CD4-positive, CD25-positive, alpha-beta regulatory T cell (primary cell): ENCODE results near the gene SLC8A1. TPM values are rescaled to one million over a fixed set of nuclear protein-coding genes. Genes with fewer than 3 reads are reported as not detected.

Source experiments
- ATAC-seq, 2 donors: fragments of 150-1000 bp; cut with Tn5 transposase; one replicate each; pipeline ENCODE4 v1.10.0; 2021; ENCODE audit warnings: low read depth in 2 of 2, moderate number of reproducible peaks in 2 of 2, moderate library complexity in 1 of 2
- DNase-seq, 3 donors: peaks; one replicate each; pipeline versions ENCODE4 v3.0.0 to v3.0.0-alpha.2; 2012 to 2022; ENCODE audit warnings: mixed read lengths in 1 of 3
- H3K27ac ChIP-seq: one replicate; pipeline ENCODE4 v1.7.0; 2013; ENCODE audit warnings: mild to moderate bottlenecking, low read length; ENCODE audit not compliant: insufficient read depth, poor library complexity, severe bottlenecking
- H3K27me3 ChIP-seq: one replicate; pipeline ENCODE4 v1.7.0; 2013; ENCODE audit warnings: low read length; ENCODE audit not compliant: control insufficient read depth, insufficient read depth
- H3K36me3 ChIP-seq: one replicate; pipeline ENCODE4 v1.7.0; 2013; ENCODE audit warnings: mild to moderate bottlenecking, low read length, moderate library complexity; ENCODE audit not compliant: control insufficient read depth, insufficient read depth
- H3K4me1 ChIP-seq: 2 replicates; pipeline ENCODE4 v1.7.0; 2013; ENCODE audit warnings: mild to moderate bottlenecking, low read length; ENCODE audit not compliant: insufficient read depth, control insufficient read depth, poor library complexity, severe bottlenecking
- H3K4me3 ChIP-seq: one replicate; pipeline ENCODE4 v1.7.0; 2013; ENCODE audit warnings: low read depth, mild to moderate bottlenecking, low read length, moderate library complexity
- H3K9me3 ChIP-seq, 2 experiments: 1 replicate in 1 of 2; 2 replicates in 1 of 2; pipeline ENCODE4 v1.7.0; 2013; ENCODE audit warnings: low read length in 2 of 2, mild to moderate bottlenecking in 1 of 2, moderate library complexity in 1 of 2; ENCODE audit not compliant: control insufficient read depth in 2 of 2
- H3K27ac Mint-ChIP-seq, 3 donors: one replicate each; pipeline ENCODE4 v1.8.0; 2020 to 2022; ENCODE audit warnings: mild to moderate bottlenecking in 3 of 3, mixed read lengths in 3 of 3, moderate library complexity in 2 of 3
- H3K27me3 Mint-ChIP-seq: one replicate; pipeline ENCODE4 v1.8.0; 2022; ENCODE audit warnings: mild to moderate bottlenecking, mixed read lengths
- H3K36me3 Mint-ChIP-seq: one replicate; pipeline ENCODE4 v1.8.0; 2020; ENCODE audit warnings: mixed read lengths
- H3K4me1 Mint-ChIP-seq, 4 donors: one replicate each; pipeline ENCODE4 v1.8.0; 2020 to 2022; ENCODE audit warnings: mixed read lengths in 4 of 4, mild to moderate bottlenecking in 1 of 4
- H3K4me3 Mint-ChIP-seq, 4 donors: one replicate each; pipeline ENCODE4 v1.8.0; 2020 to 2022; ENCODE audit warnings: mild to moderate bottlenecking in 4 of 4, mixed read lengths in 4 of 4, moderate library complexity in 3 of 4
- H3K9me3 Mint-ChIP-seq, 7 donors: one replicate each; pipeline ENCODE4 v1.8.0; 2020 to 2022; ENCODE audit warnings: mixed read lengths in 7 of 7, mild to moderate bottlenecking in 3 of 7, moderate library complexity in 2 of 7
- polyA plus RNA-seq, 4 donors: library from polyadenylated mRNA; unstranded; fragments of 300-500 nt; fragmentation: Illumina TruSeq; gene quantifications; one replicate each; pipeline ENCODE4 v1.2.3, GENCODE V29; 2021
- total RNA-seq: library from RNA; stranded (reverse); gene quantifications from one replicate; pipeline ENCODE4 v1.2.3, GENCODE V29; 2022

SLC8A1 gene
- total and polyA plus RNA-seq, 5 donors from 2014 or later = 0.22 to 0.43 TPM; not detected in 3

DNA sequence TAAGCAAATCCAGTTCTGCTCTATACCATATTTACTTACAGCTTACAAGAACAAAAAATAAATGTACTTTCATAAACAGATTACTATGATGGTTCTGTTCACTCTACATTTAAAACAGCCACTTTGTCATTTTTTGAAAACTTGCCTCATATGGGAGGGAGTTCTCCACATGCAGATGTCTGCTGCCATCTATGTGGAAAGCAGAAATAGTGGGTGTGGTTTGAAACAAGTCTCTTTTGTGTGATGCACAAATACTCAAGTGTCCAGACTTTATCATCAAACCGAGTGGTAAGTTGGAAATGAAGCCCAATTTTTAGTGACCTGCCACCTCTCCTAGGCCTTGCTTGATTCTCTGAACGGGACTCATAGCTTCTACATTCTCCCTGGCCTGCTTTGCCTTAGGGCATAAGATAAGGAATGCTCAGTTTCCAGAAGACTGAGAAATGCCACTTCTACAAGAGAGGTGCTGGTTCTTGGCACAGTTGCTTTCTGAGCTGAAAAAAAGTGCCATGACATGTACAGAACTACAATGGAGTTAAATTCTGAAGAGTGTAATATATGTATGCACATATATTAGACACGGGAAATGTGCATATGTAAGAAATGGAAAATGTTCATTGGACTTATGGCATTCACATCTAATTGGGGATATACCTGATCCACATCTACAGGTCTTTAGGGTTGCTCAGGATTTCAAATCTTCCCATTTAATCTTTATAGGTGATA lies 221.0 kb downstream of the SLC8A1 start:
- Mint-ChIP-seq H3K4me3 (no peak overlapping the region), H3K9me3 (peaks cover 0 to 8% (median 0%) of the 10 kb centered on the region in 7 donors), H3K27ac (no peak overlapping the region), H3K4me1 (no peaks in the 10 kb centered on the region), H3K27me3 (no peaks in the 10 kb centered on the region), H3K36me3 (no peaks in the 10 kb centered on the region)
- Histone ChIP-seq H3K27me3 (no peaks in the 10 kb centered on the region), H3K27ac (no peak overlapping the region), H3K9me3 (no peaks in the 10 kb centered on the region), H3K4me3 (no peak overlapping the region), H3K4me1 (no peaks in the 10 kb centered on the region), H3K36me3 (no peaks in the 10 kb centered on the region)
- ATAC-seq = no peak
- no peak for DNase-seq

DNA sequence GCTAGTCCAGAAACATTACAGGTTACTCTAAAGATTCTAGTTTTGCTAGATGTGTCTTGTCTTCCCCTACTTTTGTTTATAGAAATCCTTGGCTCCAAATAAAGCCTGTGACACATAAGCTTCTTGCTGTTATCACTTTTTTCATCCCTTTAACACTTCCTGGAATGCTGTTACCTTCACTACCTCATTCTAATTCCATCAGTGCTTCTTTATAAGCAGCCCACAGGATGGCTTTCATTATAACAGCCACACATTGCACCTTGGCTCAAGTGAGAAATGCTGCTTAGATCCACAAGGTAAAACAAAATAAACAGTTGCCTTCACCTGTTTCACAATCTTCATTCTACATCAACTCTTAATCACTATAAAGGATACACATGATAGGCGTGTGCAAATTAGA lies 221.7 kb downstream of the SLC8A1 start:
- no peaks in the 10 kb centered on the region for H3K27me3 ChIP-seq
- Mint-ChIP-seq H3K36me3 (no peaks in the 10 kb centered on the region), H3K27me3 (no peaks in the 10 kb centered on the region), H3K9me3 (peaks cover 0 to 8% (median 0%) of the 10 kb centered on the region in 7 donors), H3K4me1 (no peaks in the 10 kb centered on the region), H3K27ac (no peak overlapping the region), H3K4me3 (no peak overlapping the region)
- no peak for ATAC-seq
- no peak overlapping the region for H3K27ac ChIP-seq
- H3K9me3 ChIP-seq = no peaks in the 10 kb centered on the region
- H3K4me3 ChIP-seq = no peak overlapping the region
- DNase-seq = no peak
- no peaks in the 10 kb centered on the region for H3K4me1 ChIP-seq
- H3K36me3 ChIP-seq = no peaks in the 10 kb centered on the region

DNA sequence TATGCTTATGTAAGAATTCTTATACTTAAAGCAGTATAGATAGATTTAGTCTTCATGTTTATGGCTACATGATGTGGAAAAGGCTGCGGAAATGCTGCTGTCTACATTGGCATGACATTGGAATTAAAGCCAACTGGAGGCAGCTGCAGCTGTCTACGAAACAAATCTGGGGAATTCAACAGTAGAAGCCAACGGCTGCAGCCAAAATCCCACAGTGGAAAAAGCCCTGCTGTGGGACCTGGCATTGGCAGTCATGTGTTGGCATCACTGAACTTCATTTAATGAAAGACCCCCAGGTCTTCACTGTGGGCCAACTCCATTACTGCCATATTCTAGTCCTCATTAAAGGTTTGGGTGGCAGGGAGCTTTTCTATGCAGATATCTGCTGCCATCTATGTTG lies 223.6 kb downstream of the SLC8A1 start:
- H3K27me3 ChIP-seq = no peaks in the 10 kb centered on the region
- no peak for ATAC-seq
- DNase-seq = no peak
- H3K4me1 Mint-ChIP-seq = no peaks in the 10 kb centered on the region
- no peaks in the 10 kb centered on the region for H3K27me3 Mint-ChIP-seq
- no peaks in the 10 kb centered on the region for H3K4me1 ChIP-seq
- H3K9me3 Mint-ChIP-seq = peaks cover 0 to 8% (median 0%) of the 10 kb centered on the region in 7 donors
- no peak overlapping the region for H3K4me3 ChIP-seq
- no peaks in the 10 kb centered on the region for H3K36me3 Mint-ChIP-seq
- H3K4me3 Mint-ChIP-seq = no peak overlapping the region
- no peaks in the 10 kb centered on the region for H3K9me3 ChIP-seq
- no peaks in the 10 kb centered on the region for H3K36me3 ChIP-seq
- H3K27ac ChIP-seq = no peak overlapping the region
- H3K27ac Mint-ChIP-seq = no peak overlapping the region

DNA sequence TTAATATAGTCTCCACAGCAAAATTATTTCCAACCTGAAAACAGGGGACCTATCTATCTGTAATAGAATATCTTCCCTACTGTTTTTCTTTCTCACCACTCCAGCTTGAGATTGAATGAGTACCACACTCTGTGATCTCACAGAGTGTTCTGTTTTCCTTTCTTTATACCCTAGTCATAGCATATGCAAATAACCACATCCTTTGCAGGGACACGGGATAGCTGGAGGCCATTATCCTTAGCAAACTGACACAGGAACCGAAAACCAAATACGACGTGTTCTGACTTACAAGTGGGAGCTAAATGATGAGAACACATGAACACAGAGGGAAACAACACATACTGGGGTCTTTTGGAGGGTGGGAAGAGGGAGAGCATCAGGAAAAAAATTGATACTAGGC lies 224.7 kb downstream of the SLC8A1 start:
- Histone ChIP-seq H3K4me1 (no peaks in the 10 kb centered on the region), H3K27ac (no peak overlapping the region), H3K4me3 (no peak overlapping the region), H3K36me3 (no peaks in the 10 kb centered on the region), H3K9me3 (no peaks in the 10 kb centered on the region), H3K27me3 (no peaks in the 10 kb centered on the region)
- Mint-ChIP-seq H3K27ac (no peak overlapping the region), H3K4me3 (no peak overlapping the region), H3K36me3 (no peaks in the 10 kb centered on the region), H3K4me1 (no peaks in the 10 kb centered on the region), H3K27me3 (no peaks in the 10 kb centered on the region), H3K9me3 (peaks cover 0 to 8% (median 1%) of the 10 kb centered on the region in 7 donors)
- DNase-seq = no peak
- ATAC-seq = no peak

DNA sequence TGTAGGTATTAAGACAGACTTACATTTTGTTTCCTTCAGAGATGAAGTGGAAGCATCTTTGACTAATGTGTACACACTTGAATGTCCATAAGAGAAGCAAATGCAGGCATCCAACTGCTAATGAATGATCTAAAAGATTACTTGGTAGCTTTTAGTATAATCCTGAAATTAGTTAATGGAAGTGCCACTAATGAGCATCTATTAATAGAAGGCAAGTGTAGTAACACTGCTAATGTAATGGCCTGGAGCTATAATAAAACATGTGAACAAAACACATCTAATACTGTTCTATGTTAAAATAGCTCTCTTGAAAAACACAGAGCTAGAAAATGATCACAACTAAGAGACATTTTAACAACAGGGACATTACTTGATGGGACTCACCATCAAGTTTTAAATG lies 225.3 kb downstream of the SLC8A1 start:
- DNase-seq = no peak
- Histone ChIP-seq H3K9me3 (no peaks in the 10 kb centered on the region), H3K27ac (no peak overlapping the region), H3K27me3 (no peaks in the 10 kb centered on the region), H3K4me1 (no peaks in the 10 kb centered on the region), H3K36me3 (no peaks in the 10 kb centered on the region), H3K4me3 (no peak overlapping the region)
- Mint-ChIP-seq H3K27ac (no peak overlapping the region), H3K9me3 (peaks cover 0 to 2% (median under 1%) of the 10 kb centered on the region in 7 donors), H3K27me3 (no peaks in the 10 kb centered on the region), H3K4me1 (no peaks in the 10 kb centered on the region), H3K4me3 (no peak overlapping the region), H3K36me3 (no peaks in the 10 kb centered on the region)
- no peak for ATAC-seq

DNA sequence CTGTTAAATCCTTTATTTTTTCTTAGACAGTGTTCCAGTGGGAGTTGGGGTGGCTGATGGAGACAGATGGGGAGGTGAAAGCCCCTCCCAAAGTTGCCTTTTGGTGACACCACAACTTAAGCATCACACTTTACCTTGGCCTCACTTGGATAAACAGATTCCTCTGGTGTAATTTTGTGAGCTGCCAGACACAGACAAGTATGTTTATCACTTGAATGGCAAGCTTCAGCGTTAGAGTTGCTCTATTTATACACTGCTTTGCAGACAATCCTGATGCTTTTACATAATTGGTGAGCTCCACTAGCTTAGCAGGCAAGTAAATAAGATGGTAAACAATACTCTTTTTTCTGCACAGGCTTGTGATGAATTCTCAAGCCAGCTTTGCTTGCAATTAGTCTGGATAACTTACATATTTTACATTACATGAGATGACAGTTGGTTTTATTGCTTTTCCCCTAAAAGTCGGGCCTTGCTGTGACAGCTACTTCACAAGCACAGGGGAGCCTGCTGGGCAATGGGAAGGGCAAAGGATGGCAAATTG lies 226.2 kb downstream of the SLC8A1 start:
- Histone ChIP-seq H3K27me3 (no peaks in the 10 kb centered on the region), H3K4me3 (no peak overlapping the region), H3K9me3 (no peaks in the 10 kb centered on the region), H3K4me1 (no peaks in the 10 kb centered on the region), H3K36me3 (no peaks in the 10 kb centered on the region), H3K27ac (no peak overlapping the region)
- Mint-ChIP-seq H3K27me3 (no peaks in the 10 kb centered on the region), H3K4me3 (no peak overlapping the region), H3K36me3 (no peaks in the 10 kb centered on the region), H3K27ac (no peak overlapping the region), H3K9me3 (peaks cover 0 to 2% (median 0%) of the 10 kb centered on the region in 7 donors), H3K4me1 (no peaks in the 10 kb centered on the region)
- ATAC-seq (no peak), DNase-seq (no peak)

DNA sequence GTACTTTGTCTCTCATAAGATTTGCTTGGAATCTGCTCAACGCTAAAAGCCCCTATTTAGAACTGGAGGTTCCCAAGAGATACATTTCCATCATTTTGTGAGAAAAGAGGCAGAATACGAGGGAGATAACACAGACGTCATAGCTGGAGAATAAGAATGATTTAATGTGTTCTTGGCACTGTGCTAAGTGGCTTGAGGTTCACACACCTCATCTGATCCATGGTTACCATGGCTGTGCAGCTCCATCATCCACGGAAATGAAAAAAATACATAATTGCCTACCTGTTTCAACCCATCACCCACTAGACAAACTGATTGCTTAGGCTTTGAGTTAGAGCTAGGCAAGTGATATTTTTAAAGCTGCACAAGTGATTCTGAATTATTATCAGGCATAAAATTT lies 227.6 kb downstream of the SLC8A1 start:
- Histone ChIP-seq H3K27me3 (no peaks in the 10 kb centered on the region), H3K4me3 (no peak overlapping the region), H3K4me1 (no peaks in the 10 kb centered on the region), H3K36me3 (no peaks in the 10 kb centered on the region), H3K9me3 (no peaks in the 10 kb centered on the region), H3K27ac (no peak overlapping the region)
- no peaks in the 10 kb centered on the region for H3K4me1 Mint-ChIP-seq
- H3K36me3 Mint-ChIP-seq = no peaks in the 10 kb centered on the region
- no peak overlapping the region for H3K4me3 Mint-ChIP-seq
- H3K9me3 Mint-ChIP-seq = peaks cover 0 to 2% (median 0%) of the 10 kb centered on the region in 7 donors
- no peak for DNase-seq
- H3K27ac Mint-ChIP-seq = no peak overlapping the region
- no peaks in the 10 kb centered on the region for H3K27me3 Mint-ChIP-seq
- ATAC-seq = no peak
